Measurements from ENCODE around the gene TCEA2. TPM values are rescaled to one million over a fixed set of nuclear protein-coding genes. Genes with fewer than 3 reads are reported as not detected.
A peak's percentile ranks its signal among the peaks of the same experiment; 100 is the strongest.

TCEA2 gene
- total and polyA plus RNA-seq, 2 of the 13 experiments (the other 11 are each of a cell fraction or from before 2014, with no cell fraction given), result 28.1 to 33.7 TPM

- 0 out of 2 replicates have a peak, but pooled peaks have one; percentile 89 for TF ChIP-seq SNAI1 (CRISPR knock-in tag; IDR thresholded peaks at IDR 0.05; ENCODE audit: borderline replicate concordance)
- 0 out of 2 replicates have a peak, but pooled peaks have one; percentile 35 for TF ChIP-seq ATF2 (CRISPR knock-in tag; IDR thresholded peaks at IDR 0.05)
- TF ChIP-seq ZNF713 (CRISPR knock-in tag; IDR thresholded peaks at IDR 0.05), result 0 out of 2 replicates have a peak, but pooled peaks have one; percentile 54
- no peak for TF ChIP-seq GTF2F1 (IDR thresholded peaks at IDR 0.05; ENCODE audit: low read length)
- TF ChIP-seq MAFF (IDR thresholded peaks at IDR 0.05; ENCODE audit: low read depth, low read length), result no peak
- no peak for TF ChIP-seq XRCC5 (optimal IDR thresholded peaks at IDR 0.05; ENCODE audit: low read length)
- TF ChIP-seq MATR3 (CRISPR knock-in tag; IDR thresholded peaks at IDR 0.05), result no peak; the same call in 1 of the 2 replicates
- peak; percentile 30; the same call in 1 of the 2 replicates for TF ChIP-seq ZNF746 (CRISPR knock-in tag; IDR thresholded peaks at IDR 0.05)
- TF ChIP-seq HDAC6 (IDR thresholded peaks at IDR 0.05; ENCODE audit: low read depth, low read length), result no peak
- no peak for TF ChIP-seq ZNF292 (CRISPR knock-in tag; IDR thresholded peaks at IDR 0.05; ENCODE audit: borderline replicate concordance, low read depth)
- TF ChIP-seq ZNF724P (CRISPR knock-in tag; IDR thresholded peaks at IDR 0.05; ENCODE audit: borderline replicate concordance), result no peak; the same call in 1 of the 2 replicates
- no peak; the same call in 1 of the 2 replicates for TF ChIP-seq ARID5B (CRISPR knock-in tag; IDR thresholded peaks at IDR 0.05)
- no peak for TF ChIP-seq MLLT10 (CRISPR knock-in tag; IDR thresholded peaks at IDR 0.05)
- TF ChIP-seq IRF9 (CRISPR knock-in tag; IDR thresholded peaks at IDR 0.05; ENCODE audit: borderline replicate concordance), result no peak; the same call in 1 of the 2 replicates
- TF ChIP-seq BRF2 (CRISPR knock-in tag; IDR thresholded peaks at IDR 0.05), result no peak
- TF ChIP-seq SNAPC2 (CRISPR knock-in tag; IDR thresholded peaks at IDR 0.05), result peak; percentile 87; the same call in 1 of the 2 replicates
- TF ChIP-seq ZNF589 (CRISPR knock-in tag; conservative IDR thresholded peaks at IDR 0.05), result no peak; the same call in none of the 2 replicates
- no peak for TF ChIP-seq SNRNP70 (IDR thresholded peaks at IDR 0.05; ENCODE audit: low read depth, low read length)
- no peak for TF ChIP-seq ZNF512 (CRISPR knock-in tag; IDR thresholded peaks at IDR 0.05)
- peak; percentile 86 for TF ChIP-seq ZNF317 (CRISPR knock-in tag; IDR thresholded peaks at IDR 0.05)
Observed at GRCh38 chr20:64036346-64037198, 26.4 kb upstream of the TCEA2 start (continued).
